ENCODE results near the gene ST7. TPM values are rescaled to one million over a fixed set of nuclear protein-coding genes. Genes with fewer than 3 reads are reported as not detected.

The ST7 gene
- total RNA-seq, 4 donors from 2014 or later, result 13.5 to 24.9 (median 18.6) TPM

DNA sequence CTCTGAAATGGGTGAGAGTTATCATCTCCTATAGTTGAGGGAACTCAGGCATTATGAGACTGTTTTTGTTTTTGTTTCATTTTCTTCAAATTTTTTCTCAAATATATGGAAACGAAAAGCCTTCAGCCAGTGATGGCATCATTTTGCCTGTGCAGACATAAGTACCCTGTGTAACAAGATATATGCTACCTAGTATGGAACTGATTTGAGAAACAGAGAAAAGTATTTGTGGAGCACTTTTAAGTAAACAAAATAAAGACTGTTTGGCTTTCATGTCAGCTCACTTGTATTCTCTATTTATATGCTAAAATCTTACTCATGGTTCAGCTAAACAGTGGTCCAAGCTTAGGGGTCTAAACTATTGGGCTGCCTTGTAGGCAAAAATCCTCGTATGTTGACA, 219.0 kb downstream of the ST7 start:
- Histone ChIP-seq H3K4me3 (no peak overlapping the region), H3K27ac (no peak overlapping the region), H3K36me3 (peaks cover 0 to 22% (median 0%) of the 10 kb centered on the region in 3 donors), H3K27me3 (no peaks in the 10 kb centered on the region), H3K4me1 (peaks cover 0 to 4% (median 2%) of the 10 kb centered on the region in 4 donors), H3K9me3 (no peaks in the 10 kb centered on the region)
- no peak for TF ChIP-seq POLR2A (IDR thresholded peaks at IDR 0.05)
- no peak for TF ChIP-seq EP300 (IDR thresholded peaks at IDR 0.05)
- TF ChIP-seq CTCF (IDR thresholded peaks at IDR 0.05), result no peak
- no peak for DNase-seq (ENCODE audit: low spot score in 2 of 2)
- 80 to 83% methylated on average over 2 of the region's 2 CpGs for WGBS, 2 donors

GRCh38 chr7:117173035-117173770, 219.9 kb downstream of the ST7 start:
- WGBS, 2 donors, result 57 to 65% methylated on average over 6 of the region's 6 CpGs
- DNase-seq (ENCODE audit: low spot score in 2 of 2), result no peak
- H3K36me3 ChIP-seq, result peaks cover 0 to 22% (median 0%) of the 10 kb centered on the region in 3 donors
- peaks cover 0 to 4% (median 2%) of the 10 kb centered on the region in 4 donors for H3K4me1 ChIP-seq
- TF ChIP-seq POLR2A (IDR thresholded peaks at IDR 0.05) (no peak), EP300 (IDR thresholded peaks at IDR 0.05) (no peak), CTCF (IDR thresholded peaks at IDR 0.05) (no peak)
- no peak overlapping the region for H3K4me3 ChIP-seq
- H3K27me3 ChIP-seq, result no peaks in the 10 kb centered on the region
- no peak overlapping the region for H3K27ac ChIP-seq
- H3K9me3 ChIP-seq, result no peaks in the 10 kb centered on the region

GRCh38 chr7:117176206-117176605, 222.9 kb downstream of the ST7 start:
- no peak overlapping the region for H3K4me3 ChIP-seq
- TF ChIP-seq POLR2A (IDR thresholded peaks at IDR 0.05) (no peak), EP300 (IDR thresholded peaks at IDR 0.05) (no peak), CTCF (IDR thresholded peaks at IDR 0.05) (no peak)
- no peaks in the 10 kb centered on the region for H3K27me3 ChIP-seq
- H3K4me1 ChIP-seq, result peaks cover 0 to 4% (median 2%) of the 10 kb centered on the region in 4 donors
- H3K36me3 ChIP-seq, result peaks cover 0 to 19% (median 0%) of the 10 kb centered on the region in 3 donors
- DNase-seq (ENCODE audit: low spot score in 2 of 2), result no peak
- no peak overlapping the region for H3K27ac ChIP-seq
- H3K9me3 ChIP-seq, result no peaks in the 10 kb centered on the region
- WGBS, 2 donors, result 80 to 85% methylated on average over 2 of the region's 2 CpGs

DNA sequence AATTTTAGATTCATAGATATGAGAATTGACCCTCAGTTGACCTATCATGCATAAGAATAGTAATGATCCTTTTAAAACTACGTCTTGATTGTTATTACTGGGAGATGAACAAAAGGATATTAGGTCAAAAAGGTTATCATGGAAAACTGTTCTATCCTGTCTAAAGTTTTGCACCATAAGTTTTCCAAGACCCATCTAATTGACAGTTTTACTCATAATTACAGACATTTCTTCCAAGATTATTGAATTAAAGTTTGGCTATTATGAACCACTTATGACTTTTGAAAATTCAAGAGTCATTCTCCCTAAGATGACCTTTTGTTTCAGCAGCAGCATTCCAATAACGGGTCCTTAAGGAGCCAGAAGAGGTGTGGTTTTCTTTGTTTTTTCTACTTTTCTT, 225.3 kb downstream of the ST7 start:
- no peaks in the 10 kb centered on the region for H3K9me3 ChIP-seq
- 39 to 42% methylated on average over 2 of the region's 2 CpGs for WGBS, 2 donors
- H3K36me3 ChIP-seq, result peaks cover 0 to 6% (median 0%) of the 10 kb centered on the region in 3 donors
- no peak for TF ChIP-seq EP300 (IDR thresholded peaks at IDR 0.05)
- no peak for TF ChIP-seq CTCF (IDR thresholded peaks at IDR 0.05)
- no peak for TF ChIP-seq POLR2A (IDR thresholded peaks at IDR 0.05)
- H3K4me3 ChIP-seq, result no peak overlapping the region
- DNase-seq (ENCODE audit: low spot score in 2 of 2), result no peak
- H3K4me1 ChIP-seq, result peaks cover 0 to 3% (median 0%) of the 10 kb centered on the region in 4 donors
- H3K27me3 ChIP-seq, result no peaks in the 10 kb centered on the region
- no peak overlapping the region for H3K27ac ChIP-seq

DNA sequence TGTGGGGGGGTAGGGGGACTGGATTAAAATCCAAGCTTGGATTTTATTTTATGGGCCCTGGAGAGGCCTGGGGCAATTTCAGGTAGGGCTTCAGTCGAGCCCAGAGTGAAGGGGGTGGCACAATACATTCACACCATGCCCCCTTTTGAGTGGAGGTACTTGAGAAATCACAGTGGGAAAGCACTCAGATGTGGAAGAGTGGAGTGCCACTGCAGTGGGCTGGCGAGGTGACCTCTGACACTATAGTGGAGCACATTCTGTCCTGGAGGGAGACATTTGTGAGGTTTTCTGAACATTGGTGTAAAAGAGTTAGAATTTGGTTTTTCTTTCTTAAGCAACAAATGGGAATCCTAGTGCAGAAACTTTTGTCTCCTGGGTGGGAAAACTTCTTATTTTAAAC, 226.4 kb downstream of the ST7 start:
- no peak overlapping the region for H3K4me3 ChIP-seq
- TF ChIP-seq EP300 (IDR thresholded peaks at IDR 0.05), result no peak
- TF ChIP-seq CTCF (IDR thresholded peaks at IDR 0.05), result no peak
- TF ChIP-seq POLR2A (IDR thresholded peaks at IDR 0.05), result no peak
- H3K27me3 ChIP-seq, result no peaks in the 10 kb centered on the region
- no peaks in the 10 kb centered on the region for H3K9me3 ChIP-seq
- H3K4me1 ChIP-seq, result no peaks in the 10 kb centered on the region
- no peaks in the 10 kb centered on the region for H3K36me3 ChIP-seq
- WGBS, 2 donors, result 70 to 86% methylated on average over 2 of the region's 2 CpGs
- H3K27ac ChIP-seq, result no peak overlapping the region
- no peak for DNase-seq (ENCODE audit: low spot score in 2 of 2)

All from tibial nerve (tissue), 4 donors.